ENCODE measurements around the gene SLC6A18.
"Not testable (repeated sequence)": the region's sequence is repeated elsewhere in the genome, so short reads cannot be mapped to it uniquely, and the experiment has no call there.

SLC6A18 gene

GRCh38 chr5:1279443-1280151 is 54.4 kb downstream of the SLC6A18 start:
- DNase-seq: no peak

GRCh38 chr5:1280177-1281037 is 55.2 kb downstream of the SLC6A18 start:
- no peak for DNase-seq

- DNase-seq: no peak
These were observed 56.1 kb downstream of the SLC6A18 start for GRCh38 chr5:1281038-1281882.

- DNase-seq: no peak
These were observed 57.2 kb downstream of the SLC6A18 start for GRCh38 chr5:1282131-1282992.

GRCh38 chr5:1282993-1283728 is 58.0 kb downstream of the SLC6A18 start:
- not testable (repeated sequence) for DNase-seq

GRCh38 chr5:1283729-1284041 is 58.5 kb downstream of the SLC6A18 start:
- DNase-seq: not testable (repeated sequence)

GRCh38 chr5:1284336-1284970 is 59.3 kb downstream of the SLC6A18 start:
- not testable (repeated sequence) for DNase-seq

GRCh38 chr5:1285141-1285540 is 60.0 kb downstream of the SLC6A18 start:
- DNase-seq: no peak

- DNase-seq: no peak
These were observed 60.7 kb downstream of the SLC6A18 start for GRCh38 chr5:1285883-1286291.

- no peak for DNase-seq
These were observed 63.5 kb downstream of the SLC6A18 start for GRCh38 chr5:1288439-1289335.

- DNase-seq: not testable (repeated sequence)
These were observed 64.4 kb downstream of the SLC6A18 start for GRCh38 chr5:1289559-1289958.

- DNase-seq: not testable (repeated sequence)
These were observed 65.8 kb downstream of the SLC6A18 start for GRCh38 chr5:1290956-1291355.

GRCh38 chr5:1291611-1292080 is 66.5 kb downstream of the SLC6A18 start:
- DNase-seq: no peak

GRCh38 chr5:1292139-1292538 is 67.0 kb downstream of the SLC6A18 start:
- no peak for DNase-seq

GRCh38 chr5:1292846-1293415 is 67.8 kb downstream of the SLC6A18 start:
- DNase-seq: no peak

- no peak for DNase-seq
These were observed 68.4 kb downstream of the SLC6A18 start for GRCh38 chr5:1293416-1294205.

GRCh38 chr5:1294206-1294834 is 69.1 kb downstream of the SLC6A18 start:
- DNase-seq: no peak

Measured in stimulated activated CD4-positive, alpha-beta T cell treated with anti-CD3 and anti-CD28 coated beads, Interleukin-1b, Interleukin-23, amount 100 ng/mL, for 48 hours (primary cell).